ENCODE data around the gene INSRR. TPM values are rescaled to one million over a fixed set of nuclear protein-coding genes. Genes with fewer than 3 reads are reported as not detected.
A peak's percentile ranks its signal among the peaks of the same experiment; 100 is the strongest.

The INSRR gene
- total RNA-seq, result not detected in 2 replicates
- long read RNA-seq, result 0 reads

GRCh38 chr1:156858959-156859522 lies at the start of gene INSRR:
INSRR (minus strand) TSS chr1:156859117; CDS start chr1:156858621, 496 bp downstream.
- peaks cover 9% of the 10 kb centered on the region for H3K4me1 Mint-ChIP-seq (ENCODE audit: low read depth)
- no peaks in the 10 kb centered on the region for H3K9me3 Mint-ChIP-seq (ENCODE audit: low read depth)
- no peak for DNase-seq (ENCODE audit: low spot score, unreplicated experiment)
- TF ChIP-seq CTCF (IDR thresholded peaks at IDR 0.05; ENCODE audit: unreplicated experiment), result no peak
- no peak within 1 kb of the TSS for H3K27ac Mint-ChIP-seq
- peak within 1 kb of the TSS; percentile 7 for H3K4me3 Mint-ChIP-seq (ENCODE audit: low read depth)
- no peaks in the 10 kb centered on the region for H3K36me3 Mint-ChIP-seq (ENCODE audit: insufficient read depth)
- H3K27me3 Mint-ChIP-seq, result peaks cover 84% of the 10 kb centered on the region

- DNase-seq (ENCODE audit: low spot score, unreplicated experiment), result no peak
- no peak for TF ChIP-seq CTCF (IDR thresholded peaks at IDR 0.05; ENCODE audit: unreplicated experiment)
- H3K27me3 Mint-ChIP-seq, result peaks cover 49% of the 10 kb centered on the region
- H3K4me1 Mint-ChIP-seq (ENCODE audit: low read depth), result peaks cover 4% of the 10 kb centered on the region
- H3K9me3 Mint-ChIP-seq (ENCODE audit: low read depth), result no peaks in the 10 kb centered on the region
- no peaks in the 10 kb centered on the region for H3K36me3 Mint-ChIP-seq (ENCODE audit: insufficient read depth)
- no peak overlapping the region for H3K4me3 Mint-ChIP-seq (ENCODE audit: low read depth)
- H3K27ac Mint-ChIP-seq, result no peak overlapping the region
Measured at GRCh38 chr1:156908541-156908940, 49.6 kb upstream of the INSRR start.

- Mint-ChIP-seq H3K9me3 (ENCODE audit: low read depth) (no peaks in the 10 kb centered on the region), H3K4me3 (ENCODE audit: low read depth) (no peak overlapping the region), H3K4me1 (ENCODE audit: low read depth) (peaks cover 4% of the 10 kb centered on the region), H3K27ac (no peak overlapping the region), H3K36me3 (ENCODE audit: insufficient read depth) (no peaks in the 10 kb centered on the region), H3K27me3 (peaks cover 51% of the 10 kb centered on the region)
- no peak for DNase-seq (ENCODE audit: low spot score, unreplicated experiment)
- no peak for TF ChIP-seq CTCF (IDR thresholded peaks at IDR 0.05; ENCODE audit: unreplicated experiment)
Measured at GRCh38 chr1:156906206-156906906, 47.4 kb upstream of the INSRR start.

GRCh38 chr1:156905651-156906050 lies 46.7 kb upstream of the INSRR start:
- Mint-ChIP-seq H3K4me3 (ENCODE audit: low read depth) (no peak overlapping the region), H3K36me3 (ENCODE audit: insufficient read depth) (no peaks in the 10 kb centered on the region), H3K9me3 (ENCODE audit: low read depth) (no peaks in the 10 kb centered on the region), H3K4me1 (ENCODE audit: low read depth) (peaks cover 2% of the 10 kb centered on the region), H3K27me3 (peaks cover 50% of the 10 kb centered on the region), H3K27ac (no peak overlapping the region)
- TF ChIP-seq CTCF (IDR thresholded peaks at IDR 0.05; ENCODE audit: unreplicated experiment), result no peak
- no peak for DNase-seq (ENCODE audit: low spot score, unreplicated experiment)

- DNase-seq (ENCODE audit: low spot score, unreplicated experiment), result no peak
- Mint-ChIP-seq H3K9me3 (ENCODE audit: low read depth) (no peaks in the 10 kb centered on the region), H3K36me3 (ENCODE audit: insufficient read depth) (no peaks in the 10 kb centered on the region), H3K4me1 (ENCODE audit: low read depth) (no peaks in the 10 kb centered on the region), H3K27ac (no peak overlapping the region), H3K27me3 (peaks cover 50% of the 10 kb centered on the region), H3K4me3 (ENCODE audit: low read depth) (no peak overlapping the region)
- TF ChIP-seq CTCF (IDR thresholded peaks at IDR 0.05; ENCODE audit: unreplicated experiment), result no peak
Measured at GRCh38 chr1:156905176-156905575, 46.3 kb upstream of the INSRR start.
